ENCODE data around the gene RTTN.
A peak's percentile ranks its signal among the peaks of the same experiment; 100 is the strongest.
"Not testable (repeated sequence)": the region's sequence is repeated elsewhere in the genome, so short reads cannot be mapped to it uniquely, and the experiment has no call there.

Gene RTTN, protein sequence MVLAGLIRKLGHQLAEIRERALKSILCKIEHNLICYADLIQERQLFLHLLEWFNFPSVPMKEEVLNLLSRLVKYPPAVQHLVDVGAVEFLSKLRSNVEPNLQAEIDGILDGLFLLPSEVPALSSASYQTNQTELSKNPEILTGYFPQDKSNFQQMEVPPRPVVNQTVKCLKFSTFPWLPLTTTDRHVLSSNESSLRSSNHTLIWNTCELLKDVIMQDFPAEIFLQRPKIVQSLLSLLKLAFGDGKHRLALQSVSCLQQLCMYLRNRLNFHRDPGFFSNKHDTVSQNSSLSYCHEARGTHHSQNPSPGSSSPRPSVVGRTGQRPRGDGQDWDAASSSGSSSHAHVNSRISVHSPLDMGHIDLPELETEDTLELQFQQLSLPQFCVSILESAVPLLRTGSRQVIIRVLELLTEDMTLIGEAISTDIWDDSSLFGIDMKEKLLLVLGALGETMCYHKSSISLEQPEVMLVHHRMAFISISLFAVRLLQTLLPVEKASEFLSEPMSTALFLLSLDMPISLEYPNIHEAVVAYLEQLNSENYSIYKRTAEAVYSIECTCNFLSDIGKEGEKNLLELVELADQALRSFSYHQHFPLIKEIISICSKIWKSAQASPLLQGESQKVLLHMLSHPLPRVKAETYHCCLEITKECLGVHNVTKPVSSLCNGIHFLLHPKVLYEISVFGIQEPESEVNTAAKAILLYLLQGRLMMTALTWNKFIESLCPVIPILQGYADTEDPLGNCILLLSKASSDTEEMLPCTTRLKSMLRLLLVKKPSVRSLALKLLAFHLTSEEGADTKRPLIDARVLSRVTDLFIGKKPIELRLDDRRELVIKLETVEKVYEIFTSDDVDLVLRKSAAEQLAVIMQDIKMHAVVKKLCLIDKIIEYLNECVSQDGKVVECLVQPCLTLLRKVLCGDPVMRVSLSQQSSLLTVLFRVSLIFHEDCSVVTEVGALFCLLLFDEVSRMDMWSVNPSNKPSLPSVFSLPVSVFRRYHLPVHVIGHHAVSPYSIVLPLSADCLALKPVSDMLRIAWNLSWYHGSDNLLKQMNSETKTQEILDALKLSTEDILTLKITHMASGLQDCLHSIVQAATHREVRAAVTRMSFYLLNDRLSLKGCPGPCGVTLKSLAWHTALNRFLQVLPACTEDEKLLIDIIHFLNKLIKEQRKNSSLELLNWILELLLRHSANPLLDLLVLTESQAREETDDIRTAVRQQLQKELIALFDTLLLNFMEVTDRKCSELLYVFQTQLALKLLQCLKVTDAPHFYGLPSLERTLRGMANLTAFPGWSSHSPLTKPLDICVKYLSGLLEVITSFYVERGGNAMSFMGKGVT (N-terminal part only)

DNA sequence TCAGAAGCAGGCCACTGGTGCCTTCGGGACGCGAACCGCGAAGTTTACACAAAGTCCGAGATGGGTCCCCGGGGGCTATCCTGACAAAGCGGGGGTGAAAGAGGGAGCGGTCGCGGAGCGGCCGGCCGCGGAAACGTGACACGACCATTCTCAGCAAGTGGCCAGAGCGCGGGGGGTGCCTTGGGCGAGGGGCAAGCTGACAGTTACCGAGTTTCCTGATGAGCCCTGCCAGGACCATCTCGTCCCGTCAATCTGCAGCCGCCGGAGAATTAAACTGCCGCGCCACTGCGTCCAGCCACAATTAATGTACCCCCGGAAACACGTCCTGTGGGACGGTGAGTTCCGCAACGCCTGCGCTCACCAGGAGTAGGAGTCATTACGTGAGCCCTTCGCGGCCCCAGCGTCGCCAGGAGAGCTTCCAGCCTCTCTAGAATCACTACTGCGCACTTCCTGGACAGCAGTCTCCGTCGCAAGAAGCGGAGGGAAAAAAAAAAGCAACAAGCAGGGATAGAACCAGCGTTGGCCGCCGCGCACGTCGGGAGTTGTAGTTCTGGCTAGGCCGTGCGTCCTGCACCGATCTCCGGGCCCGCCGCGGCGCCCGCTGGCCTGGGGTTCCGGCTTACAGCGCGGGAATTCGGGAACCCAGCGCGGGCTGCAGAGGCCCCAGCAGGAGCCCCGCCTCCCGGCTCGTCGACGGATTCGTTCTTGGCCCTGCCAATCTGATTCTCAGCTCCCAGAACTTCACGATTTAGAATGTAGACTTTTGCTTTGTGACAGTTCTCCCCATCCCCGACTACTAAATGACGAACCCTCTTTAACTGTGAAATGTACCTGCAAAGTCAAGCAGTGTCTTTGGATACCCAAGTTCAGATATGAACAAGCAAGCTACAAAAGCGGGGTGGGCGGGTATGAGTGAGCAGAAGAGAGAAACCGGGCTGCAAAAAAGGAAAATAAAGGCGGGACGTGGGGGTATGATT lies at the start of gene RTTN:
Gene RTTN, minus strand, starts transcription at position 267 of the 977 bp plus-strand sequence. Its CDS starts 29 bp downstream, at position 238.
- DNase-seq (ENCODE audit: low spot score) = peak; percentile 96

DNA sequence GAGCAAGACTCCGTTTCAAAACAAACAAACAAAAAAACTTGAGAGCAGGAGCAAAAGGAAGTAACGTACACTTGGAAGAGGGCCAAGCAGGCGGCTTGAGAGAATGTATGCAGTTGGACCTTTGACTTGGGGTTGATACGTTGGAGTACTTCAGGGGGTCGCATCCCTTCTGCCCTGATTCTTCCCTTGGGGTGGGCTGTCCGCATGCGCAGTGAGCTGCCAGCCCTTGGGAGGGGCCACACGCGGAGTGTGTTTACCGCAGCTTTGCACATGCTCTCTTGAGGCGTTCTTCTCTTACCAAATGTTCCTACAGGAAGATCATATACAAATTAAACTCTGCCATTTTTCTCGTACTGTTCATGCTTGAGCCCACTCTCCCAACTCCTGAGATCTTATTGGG lies 45.3 kb upstream of the RTTN start:
- no peak for DNase-seq (ENCODE audit: low spot score)

DNA sequence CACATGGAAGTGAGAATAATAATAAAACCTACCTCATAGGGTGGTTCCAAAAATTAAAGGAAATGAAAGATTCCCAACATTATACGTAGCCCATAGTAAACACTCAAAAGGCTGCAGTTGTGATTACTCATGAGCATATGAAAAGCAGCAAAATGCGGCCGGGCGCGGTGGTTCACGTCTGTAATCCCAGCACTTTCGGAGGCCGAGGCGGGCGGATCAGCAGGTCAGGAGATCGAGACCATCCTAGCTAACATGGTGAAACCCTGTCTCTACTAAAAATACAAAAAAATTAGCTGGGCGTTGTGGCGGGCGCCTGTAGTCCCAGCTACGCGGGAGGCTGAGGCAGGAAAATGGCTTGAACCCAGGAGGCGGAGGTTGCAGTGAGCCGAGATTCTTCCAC lies 44.4 kb upstream of the RTTN start:
- DNase-seq (ENCODE audit: low spot score) = not testable (repeated sequence)

- DNase-seq (ENCODE audit: low spot score) = no peak
These were observed 43.6 kb upstream of the RTTN start for GRCh38 chr18:70249118-70249517.

DNA sequence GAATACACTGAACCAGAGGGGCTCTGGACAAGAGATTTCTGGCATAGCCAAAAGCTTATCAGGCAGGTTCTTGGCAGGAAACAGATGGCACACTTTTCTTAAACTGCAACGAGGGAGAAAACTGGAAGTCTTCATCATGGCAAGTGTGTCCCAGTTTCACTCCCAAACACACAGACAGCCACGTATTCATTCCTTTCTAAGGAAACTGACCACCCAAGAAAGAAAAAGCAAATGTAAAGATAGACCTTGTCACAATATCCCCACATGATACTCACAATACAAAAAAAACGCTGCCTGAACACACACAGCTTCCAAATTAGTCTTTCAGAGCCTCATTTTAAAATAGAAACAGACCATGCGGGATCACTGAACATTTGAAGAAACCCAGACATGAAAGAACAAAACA lies 40.6 kb upstream of the RTTN start:
- DNase-seq (ENCODE audit: low spot score) = no peak

- no peak for DNase-seq (ENCODE audit: low spot score)
These were observed 37.8 kb upstream of the RTTN start for GRCh38 chr18:70243131-70243929.

DNA sequence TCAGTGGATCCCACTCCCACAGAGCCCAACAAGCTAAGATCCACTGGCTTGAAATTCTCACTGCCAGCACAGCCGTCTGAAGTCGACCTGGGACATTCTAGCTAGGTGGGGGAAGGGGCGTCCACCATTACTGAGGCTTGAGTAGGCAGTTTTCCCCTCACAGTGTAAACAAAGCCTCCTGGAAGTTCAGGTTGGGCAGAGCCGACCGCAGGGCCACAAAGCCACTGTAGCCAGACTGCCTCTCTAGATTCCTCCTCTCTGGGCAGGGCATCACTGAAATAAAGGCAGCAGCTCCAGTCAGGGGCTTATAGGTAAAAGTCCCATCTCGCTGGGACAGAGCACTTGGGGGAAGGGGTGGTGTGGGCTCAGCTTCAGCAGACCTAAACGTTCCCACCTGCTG lies 31.4 kb upstream of the RTTN start:
- DNase-seq (ENCODE audit: low spot score) = not testable (repeated sequence)

GRCh38 chr18:70235478-70235877 lies 30.0 kb upstream of the RTTN start:
- no peak for DNase-seq (ENCODE audit: low spot score)

DNA sequence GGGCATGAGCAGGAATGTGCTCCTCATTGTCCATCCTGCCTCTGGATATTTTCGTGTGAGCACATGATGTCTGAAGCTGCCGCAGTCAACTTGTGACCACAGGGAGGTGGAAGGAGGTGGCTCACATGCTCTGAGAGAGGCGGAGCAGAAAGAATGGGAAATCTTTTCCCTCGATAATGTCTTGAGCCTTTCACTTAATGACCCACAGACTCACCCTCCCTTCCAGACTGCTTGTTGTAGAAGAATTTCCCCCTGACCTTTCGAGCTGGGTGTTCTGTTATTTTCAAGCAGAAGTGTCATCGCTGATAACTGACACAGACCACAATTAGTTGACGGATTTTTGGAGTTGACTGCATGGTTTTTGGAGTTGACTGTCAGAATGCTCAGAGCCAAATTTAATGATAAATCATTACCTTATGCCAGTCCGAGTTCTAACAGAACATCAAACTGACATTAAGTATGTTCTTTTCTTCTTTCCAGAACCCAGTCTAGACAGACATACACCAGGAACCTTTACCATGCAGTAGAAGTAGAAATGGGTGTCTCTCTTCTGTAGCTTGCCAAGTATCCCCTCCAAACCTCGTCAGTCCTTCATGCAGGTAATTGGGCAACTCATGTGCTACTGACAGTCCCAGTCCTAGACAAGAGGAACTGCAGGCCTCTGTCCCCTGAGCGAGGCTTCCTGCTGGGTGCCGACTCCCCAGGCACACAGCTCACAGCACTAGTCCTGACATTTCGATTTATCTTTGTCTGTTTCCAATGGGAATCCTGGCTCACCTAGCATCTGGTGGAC lies 29.4 kb upstream of the RTTN start:
- DNase-seq (ENCODE audit: low spot score) = no peak

DNA sequence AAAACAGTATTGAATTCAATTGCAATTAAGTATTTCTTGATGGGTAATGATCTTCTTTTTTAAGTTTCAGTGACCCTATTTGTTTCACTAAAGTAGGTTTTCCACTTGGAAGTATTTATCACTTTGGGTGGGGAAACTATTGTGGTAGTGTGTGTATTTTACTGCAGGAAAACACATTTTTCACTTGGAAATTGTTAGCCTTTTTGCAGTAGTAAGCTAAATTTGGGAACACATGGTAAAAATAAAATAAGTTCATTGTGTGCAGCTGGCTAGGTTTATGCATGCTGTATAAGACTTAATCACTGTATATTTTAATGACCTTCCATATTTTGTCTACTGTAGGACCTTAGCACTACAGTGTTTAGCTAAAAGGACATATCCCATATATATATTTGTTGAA lies 28.5 kb upstream of the RTTN start:
- no peak for DNase-seq (ENCODE audit: low spot score)

DNA sequence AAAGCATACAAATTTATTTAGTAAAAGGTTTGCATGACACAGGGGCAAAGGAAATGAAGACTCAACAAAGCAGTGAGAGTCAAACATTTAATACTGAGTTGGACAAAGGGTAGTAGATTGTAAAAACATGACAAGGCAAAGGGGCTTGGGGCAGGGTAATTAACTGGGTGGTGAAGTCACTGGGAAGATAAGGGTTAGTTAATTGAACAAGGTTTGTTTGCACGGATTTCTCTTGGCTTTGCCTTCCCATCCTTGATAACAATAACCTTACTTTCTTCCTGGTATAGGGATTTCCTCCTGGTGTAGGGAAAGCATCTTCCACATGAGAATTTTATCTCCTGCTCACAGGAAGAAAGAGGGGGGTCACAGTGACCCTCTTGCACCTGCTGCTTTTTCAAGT lies 26.8 kb upstream of the RTTN start:
- no peak for DNase-seq (ENCODE audit: low spot score)

- no peak for DNase-seq (ENCODE audit: low spot score)
These were observed 24.2 kb upstream of the RTTN start for GRCh38 chr18:70229639-70230038.

DNA sequence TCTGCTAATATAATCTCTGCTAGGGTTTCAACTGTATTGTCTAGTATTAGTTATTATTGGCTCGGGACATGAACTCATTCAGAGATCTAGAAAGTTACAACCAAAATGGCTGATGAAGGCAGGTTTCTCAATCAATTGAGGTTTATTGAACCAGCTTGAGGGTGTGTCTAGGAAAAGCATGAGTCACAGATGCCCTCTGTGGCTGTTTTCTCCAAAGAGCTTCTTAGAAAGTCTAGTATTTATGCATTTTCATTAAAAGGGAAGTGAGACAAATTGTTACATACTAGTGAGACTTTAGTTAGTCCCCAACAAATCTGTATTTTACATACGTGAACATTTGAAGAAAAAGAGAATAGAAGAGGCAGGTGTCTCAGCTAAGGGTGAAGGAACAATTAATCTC lies 23.0 kb upstream of the RTTN start:
- no peak for DNase-seq (ENCODE audit: low spot score)

DNA sequence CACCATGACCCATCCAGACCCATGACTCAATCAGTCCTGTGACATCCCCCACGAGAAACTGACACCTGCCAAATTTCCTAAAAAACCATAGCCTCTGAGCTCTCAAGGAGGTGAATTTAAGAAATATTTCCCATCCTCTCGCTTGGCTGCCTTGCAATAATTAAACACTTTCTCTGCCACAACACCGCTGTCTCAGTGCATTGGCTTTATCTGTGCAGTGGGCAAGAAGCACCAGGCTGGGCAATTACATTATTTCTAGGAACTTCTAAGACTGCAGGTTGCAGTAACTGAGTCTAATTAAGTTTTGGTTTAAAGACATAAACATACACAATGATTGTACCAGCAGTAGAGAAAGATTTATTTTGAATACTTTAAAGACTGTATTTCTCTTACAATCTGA lies 22.0 kb upstream of the RTTN start:
- no peak for DNase-seq (ENCODE audit: low spot score)

- no peak for DNase-seq (ENCODE audit: low spot score)
These were observed 16.4 kb upstream of the RTTN start for GRCh38 chr18:70221915-70222278.

DNA sequence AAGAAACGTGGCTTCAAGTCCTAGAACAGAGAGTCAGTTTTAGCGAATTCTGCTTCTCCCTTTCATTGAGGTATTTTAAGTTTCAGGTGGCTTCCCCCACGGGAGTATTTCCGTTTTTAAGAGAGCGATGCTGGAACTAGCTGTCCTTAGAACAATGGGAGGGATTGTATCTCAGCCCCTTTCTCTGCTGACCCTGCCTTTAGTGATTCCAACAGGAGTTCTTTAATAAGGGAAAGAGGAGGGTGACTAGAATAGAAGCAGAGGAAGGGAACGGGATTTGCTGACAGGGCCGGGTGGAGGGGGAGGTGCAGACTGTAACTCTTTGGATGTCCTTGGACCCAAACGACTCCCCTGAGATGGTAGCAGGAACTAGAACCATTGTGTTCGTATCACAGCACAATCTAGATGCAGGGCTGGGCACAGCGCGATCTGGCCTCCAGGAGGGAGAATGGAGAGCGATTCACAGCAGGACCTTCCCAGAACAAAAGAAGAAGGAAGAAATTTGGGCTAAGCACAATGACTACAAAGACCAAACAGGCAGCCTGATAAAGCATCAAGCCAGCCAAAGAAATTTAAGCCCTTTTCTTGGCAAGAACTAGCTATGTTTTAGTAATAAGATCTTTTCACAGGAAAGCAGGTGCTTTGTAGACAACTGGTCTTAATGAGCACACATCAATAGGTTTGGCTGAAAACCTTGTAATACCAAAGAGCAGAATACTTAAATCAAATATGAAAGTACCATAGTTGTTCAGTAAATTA lies 15.8 kb upstream of the RTTN start:
- DNase-seq (ENCODE audit: low spot score) = no peak

GRCh38 chr18:70220628-70221027 lies 15.1 kb upstream of the RTTN start:
- DNase-seq (ENCODE audit: low spot score) = no peak

GRCh38 chr18:70219688-70220087 lies 14.2 kb upstream of the RTTN start:
- no peak for DNase-seq (ENCODE audit: low spot score)

GRCh38 chr18:70216788-70217187 lies 11.3 kb upstream of the RTTN start:
- no peak for DNase-seq (ENCODE audit: low spot score)
